HG03342 (cell line): Measurements from ENCODE around the gene SLX9.

Source experiments
- ATAC-seq: cut with Tn5 transposase; IDR thresholded peaks from one replicate; pipeline ENCODE4 v1.9.1; 2021; ENCODE audit warnings: mild to moderate bottlenecking, moderate library complexity; ENCODE audit not compliant: unreplicated experiment

The SLX9 gene

DNA sequence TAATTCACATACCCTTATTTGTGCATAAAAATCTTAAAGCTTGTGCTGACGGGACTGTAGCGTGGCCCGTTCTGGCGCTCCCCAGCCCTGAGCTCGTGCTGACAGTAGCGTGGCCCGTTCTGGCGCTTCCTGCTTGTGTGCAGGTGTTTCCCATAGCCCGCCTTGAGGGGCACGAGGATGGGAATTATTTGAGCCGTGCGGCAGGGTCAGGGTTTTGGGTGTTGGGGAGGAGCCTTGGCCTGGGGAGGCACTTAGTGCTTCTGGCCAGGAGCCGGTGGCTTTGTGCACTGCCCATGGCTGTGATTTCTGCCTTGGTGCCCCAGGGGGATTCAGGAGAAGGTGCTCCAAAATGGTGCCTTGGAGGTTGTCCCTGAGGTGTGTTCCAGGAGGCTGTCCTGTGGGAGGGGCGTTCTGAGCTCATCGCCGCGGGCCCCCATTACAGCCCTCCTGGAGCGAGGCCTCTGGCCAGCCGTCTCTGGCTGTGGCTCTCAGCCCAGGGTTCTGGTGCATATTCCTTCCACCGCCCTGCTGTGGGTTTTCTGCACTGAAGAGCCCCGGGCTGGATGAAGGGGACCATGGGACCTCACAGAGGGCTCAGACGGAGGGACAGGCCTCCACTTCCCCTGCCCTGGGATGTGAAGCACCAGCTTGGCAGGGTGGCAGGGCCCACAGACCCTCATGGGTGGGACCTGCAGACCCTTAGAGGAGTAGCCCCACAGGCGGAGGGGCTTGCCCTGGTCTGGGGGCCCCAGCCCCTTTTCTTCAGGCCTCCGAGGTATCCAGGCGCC, 6.6 kb downstream of the SLX9 start:
- no peak for ATAC-seq

DNA sequence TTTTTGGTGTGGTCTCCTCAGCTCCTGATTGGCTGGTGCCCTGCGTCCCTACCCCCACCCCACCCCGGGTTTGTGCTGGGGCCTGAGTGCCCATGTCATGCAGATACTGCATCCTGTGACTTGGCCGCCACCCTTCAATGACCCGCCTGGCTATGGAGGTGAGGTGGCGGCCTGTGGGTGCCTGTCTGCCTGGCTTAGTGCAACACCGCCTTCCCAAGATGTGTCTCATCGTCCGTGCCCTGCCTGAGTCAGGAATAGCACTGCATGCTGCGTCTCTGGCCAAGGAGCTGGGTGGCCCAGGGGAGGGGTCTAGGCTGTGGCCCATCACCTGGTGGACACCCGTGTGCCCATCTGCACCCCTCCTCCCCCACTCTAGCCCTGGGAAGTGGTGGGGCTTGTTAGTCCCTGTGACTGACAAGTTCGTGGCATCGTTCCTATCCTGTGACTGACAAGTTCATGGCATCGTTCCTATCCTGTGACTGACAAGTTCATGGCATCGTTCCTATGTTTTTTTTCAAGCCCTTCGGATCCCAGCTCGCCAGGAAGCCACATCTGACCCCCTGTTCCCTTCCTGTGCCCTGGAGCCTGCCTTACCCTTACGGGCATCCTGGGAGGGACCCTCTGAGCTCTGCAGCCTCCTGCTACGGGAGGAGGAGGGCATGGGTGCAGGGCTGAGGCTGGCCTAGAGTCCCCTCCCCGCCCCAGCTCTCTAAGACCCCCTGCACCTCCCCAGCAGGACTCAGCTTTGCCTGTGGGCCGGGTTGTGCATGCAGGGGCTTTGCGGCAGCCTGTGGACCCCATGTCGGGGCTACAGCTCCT, 7.5 kb downstream of the SLX9 start:
- ATAC-seq: no peak

DNA sequence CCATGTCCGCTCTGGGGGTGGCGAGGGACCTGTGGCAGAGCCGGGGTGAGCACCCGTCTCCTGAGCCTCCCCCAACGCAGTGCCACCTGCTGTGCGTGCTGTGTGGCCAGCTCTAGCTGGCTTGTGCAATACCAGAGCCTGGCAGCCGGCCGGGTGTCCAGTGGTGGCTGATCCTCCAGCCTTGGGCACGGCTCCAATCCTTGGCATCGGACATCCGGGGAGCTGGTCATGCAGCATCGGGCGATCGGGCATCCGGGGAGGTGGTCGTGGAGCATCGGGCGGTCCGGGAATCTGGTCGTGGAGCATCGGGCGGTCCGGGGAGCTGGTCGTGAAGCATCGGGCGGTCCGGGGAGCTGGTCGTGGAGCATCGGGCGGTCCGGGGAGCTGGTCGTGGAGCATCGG, 8.1 kb downstream of the SLX9 start:
- ATAC-seq: no peak

DNA sequence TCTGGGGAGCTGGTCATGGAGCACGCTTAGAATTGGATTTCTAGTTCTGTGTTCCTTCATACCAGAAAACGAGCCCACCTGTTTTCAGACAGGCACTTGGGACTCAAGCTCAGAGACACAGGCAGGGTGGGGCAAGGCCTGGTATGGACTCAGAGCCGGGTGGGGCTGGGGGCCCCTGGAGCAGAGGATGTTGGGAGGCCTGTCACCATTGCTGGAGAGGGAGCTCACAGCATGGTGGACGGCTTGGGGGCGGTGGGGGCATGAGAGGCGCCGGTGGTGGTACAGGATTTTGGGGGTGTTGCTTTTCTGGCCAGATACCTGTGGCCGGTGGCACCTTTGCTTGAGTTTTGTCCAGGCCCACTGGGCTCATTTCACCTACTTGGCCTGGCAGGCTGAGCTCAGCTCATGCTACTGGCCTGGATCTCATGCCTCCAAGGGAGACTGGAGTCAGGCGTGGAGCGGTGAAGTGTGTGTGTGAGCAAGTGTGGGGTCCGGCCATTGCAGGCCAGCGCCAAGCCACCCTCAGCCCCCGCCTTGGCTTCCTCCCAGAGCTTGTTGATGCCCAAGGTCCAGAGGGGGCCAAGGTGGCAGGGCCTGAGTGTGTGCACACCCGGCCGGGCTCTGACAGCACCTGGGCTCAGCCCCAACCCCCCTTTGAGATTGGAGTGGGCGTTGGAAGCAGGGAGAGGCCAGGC, 8.7 kb downstream of the SLX9 start:
- no peak for ATAC-seq

DNA sequence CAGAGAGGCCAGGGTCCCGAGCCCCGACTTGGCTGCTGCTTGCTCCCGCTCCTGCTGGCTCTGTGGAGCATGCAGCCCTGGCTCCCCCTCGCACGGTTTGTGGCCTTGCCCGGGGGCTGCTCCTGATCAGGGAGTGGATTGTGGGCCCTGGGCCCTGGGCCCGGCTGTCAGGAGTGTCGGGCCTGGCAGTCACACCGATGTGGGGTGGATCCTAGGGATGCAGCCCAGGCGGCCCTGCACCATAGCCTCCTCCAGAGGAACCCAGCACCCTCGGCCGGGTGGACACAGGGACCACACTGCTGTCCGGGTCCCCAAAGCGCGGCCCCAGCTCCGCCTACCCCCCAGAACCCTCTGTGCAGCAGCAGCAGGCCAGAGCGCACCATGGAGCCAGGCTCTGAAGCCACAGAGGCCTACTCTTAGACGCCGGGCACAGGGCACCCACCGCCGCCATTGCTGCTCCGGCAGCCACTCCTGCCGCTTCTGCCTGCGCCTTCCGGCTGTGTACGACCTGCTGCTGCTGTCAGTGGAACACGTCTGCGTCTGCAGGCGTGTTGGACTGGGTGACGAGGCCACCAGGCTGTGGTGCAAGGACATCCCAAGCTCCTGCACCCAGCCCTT, 9.4 kb downstream of the SLX9 start:
- ATAC-seq: no peak

DNA sequence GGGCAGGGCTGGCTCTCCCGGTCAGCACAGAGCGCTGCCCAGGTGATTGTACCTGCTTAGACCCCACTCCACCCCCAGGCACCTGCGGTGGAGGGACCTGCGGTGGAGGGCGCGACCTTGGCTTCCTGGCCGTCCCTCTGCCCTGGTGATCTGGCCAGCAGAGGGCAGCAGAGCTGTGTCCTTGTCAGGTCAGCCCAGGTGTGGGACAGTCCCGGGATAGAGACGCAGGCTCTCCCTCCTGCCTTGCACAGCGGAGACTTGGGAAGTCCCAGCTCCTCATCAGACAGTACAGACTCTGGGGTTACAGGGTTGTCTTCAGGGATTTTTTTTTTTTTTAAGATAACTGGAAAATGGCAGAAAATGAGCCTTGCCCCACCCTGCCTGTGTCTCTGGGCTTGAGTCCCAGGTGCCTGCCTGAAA, 10.0 kb downstream of the SLX9 start:
- ATAC-seq: peak; percentile 47

DNA sequence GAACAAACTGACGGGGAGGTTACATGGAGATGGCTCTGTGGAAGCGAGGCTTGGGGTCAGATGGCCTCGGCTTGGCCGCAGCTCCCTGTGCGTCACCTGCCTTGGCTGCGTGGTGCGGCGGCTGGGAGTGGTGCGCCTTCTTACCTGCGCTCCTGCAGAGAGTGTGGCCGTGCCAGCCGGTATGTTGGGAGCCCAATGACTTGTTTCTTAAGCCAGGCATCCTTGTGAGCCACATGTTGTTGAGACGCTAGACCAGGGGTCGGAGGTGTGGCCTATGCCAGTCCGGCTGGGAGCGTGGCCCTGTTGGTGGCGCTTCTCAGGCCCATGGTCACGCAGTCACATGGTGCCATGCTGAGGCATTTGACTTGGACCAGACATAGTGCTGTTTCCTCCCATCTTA, 10.5 kb downstream of the SLX9 start:
- ATAC-seq: no peak

DNA sequence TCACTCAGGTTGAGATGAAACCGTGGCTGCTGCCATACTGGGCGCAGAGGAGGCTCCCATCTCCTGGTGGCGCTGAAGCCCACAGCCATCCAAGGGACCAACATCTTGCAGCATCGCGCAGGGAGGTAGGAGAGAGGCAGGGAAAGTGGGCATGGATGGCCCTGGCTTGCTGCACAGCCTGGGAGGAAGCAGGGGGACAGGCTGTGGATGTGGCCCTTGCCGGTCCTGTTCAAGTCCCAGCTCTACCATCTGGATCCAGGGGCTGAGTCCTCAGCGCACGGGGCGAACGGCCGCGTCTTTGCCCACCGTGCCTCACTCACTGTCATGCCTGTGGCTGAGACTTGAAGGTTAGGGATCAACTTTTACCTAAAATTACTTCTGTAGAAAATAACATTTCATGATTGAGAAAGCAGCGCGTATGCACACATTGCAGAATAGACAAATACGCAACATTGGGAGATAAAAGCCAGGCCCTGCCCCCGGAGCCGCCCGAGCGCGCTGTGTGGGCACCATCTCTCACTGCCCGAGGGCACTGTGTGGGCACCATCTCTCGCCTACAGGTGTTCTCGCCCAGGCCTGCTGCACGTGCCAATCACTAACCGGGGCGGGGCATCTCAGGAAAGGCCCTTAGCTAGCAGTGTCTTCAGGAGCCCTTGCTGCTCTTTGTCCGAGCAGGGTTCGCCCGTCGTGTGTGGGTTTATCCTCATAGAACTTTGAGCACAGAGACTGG, 11.5 kb downstream of the SLX9 start:
- no peak for ATAC-seq

DNA sequence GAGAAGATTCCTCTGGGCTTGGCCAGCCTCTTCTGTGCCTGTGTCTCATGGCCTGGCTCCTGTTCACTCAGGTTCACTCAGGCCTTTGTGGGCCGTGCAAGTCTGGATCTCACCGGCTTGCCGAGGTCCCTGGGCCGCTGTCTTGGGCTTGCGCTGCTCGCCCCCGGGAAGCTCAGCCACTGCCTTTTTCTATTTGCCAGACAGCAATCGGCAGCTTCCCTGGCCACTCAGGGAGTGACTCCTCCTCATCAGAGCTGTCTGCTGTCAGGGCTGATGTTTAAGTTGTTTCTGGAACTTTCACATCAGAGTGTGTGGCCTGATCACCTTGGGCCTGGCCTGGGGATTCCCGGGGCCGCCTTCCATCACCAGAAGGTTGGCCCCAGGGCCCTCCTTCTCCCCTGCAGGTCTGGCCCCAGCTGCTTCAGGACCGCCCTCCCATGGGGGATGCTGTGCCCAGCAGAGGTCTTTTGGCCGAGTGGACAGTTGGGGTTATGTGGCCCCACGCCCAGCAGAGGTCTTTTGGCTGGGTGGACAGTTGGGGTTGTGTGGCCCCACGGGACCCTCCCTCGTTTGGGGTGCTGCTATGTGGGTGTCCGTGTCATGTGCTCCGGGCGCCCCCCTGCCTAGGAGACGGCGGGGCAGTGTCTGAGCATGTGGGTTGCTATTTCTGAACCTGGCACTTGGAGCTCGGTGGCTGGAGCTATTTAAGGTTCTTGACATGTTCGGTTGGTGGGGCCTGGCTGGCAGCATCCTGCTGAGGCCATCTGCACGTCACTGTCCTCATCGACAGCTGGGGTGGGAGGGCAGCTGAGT, 12.5 kb downstream of the SLX9 start:
- no peak for ATAC-seq

DNA sequence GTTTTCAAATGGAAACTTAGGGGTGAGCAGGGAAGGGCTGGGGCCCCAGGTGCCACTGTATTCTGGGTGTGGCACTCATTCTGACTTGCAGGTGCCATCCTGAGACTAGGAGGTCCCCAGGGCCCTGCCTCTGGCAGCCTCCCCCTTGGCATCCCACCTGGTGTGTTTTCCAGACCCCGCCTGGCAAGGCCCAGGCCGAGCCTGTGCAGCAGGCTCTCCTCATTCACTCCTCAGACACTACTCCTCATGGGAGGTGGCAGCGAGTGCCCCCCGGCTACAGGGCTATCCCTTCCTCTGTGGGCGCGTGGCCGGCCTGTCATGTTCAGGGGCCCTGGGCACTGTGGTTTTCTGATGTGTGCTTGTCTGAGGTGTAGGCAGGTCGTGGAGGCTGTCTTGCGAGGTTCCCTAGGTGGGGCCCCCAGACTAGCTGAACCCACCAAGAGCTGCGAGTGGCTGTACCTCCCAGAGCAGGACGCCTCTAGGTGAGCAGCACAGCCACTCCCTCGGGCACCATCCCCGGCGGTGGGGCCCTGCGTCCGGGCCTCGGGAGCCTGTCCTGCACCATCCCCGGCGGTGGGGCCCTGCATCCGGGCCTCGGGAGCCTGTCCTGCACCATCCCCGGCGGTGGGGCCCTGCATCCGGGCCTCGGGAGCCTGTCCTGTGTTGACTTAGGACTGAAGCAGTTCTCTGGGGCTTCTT, 13.2 kb downstream of the SLX9 start:
- ATAC-seq: no peak

DNA sequence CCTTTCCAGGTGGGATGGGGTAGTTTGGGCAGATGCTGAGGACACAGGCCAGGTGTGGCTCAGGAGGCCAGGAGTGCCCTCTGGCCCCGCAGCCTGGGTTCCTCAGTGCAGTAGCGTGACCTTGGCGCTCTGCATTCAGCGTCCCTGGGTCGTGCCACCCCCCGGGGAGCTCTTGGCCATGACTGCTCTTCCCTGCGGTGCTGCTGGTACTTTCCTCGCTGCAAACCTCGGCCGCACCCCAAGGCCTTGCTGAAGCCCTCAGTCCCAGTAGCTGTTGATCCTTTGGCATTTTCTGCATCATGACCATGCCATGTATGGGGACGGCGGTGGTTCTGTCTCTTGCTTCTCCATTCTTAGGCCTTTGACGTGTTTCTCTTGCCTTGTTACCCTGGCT, 13.8 kb downstream of the SLX9 start:
- ATAC-seq: no peak

DNA sequence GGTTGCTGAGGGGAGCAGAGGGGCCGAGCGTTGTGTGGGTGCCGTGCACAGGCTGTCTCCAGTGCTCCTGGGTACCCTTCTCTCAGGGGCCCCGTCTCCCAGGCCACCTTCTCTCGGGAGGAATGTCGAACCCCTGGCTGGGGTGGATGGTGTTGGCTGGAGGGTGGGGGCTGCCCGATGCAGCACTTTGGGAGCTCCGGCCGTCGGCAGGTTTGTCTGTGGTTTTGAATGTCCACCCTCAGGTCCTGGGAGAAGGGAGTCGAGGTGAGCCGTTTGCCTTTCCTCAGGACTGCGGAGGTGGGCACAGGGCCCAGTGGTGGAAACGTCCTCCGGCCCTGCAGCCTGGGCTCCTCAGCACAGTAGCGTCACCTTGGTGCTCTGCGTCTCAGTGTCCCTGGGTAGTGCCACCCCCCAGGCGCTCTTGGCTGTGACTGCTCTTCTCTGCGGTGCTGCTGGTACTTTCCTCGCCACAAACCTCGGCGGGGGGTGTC, 14.5 kb downstream of the SLX9 start:
- no peak for ATAC-seq

DNA sequence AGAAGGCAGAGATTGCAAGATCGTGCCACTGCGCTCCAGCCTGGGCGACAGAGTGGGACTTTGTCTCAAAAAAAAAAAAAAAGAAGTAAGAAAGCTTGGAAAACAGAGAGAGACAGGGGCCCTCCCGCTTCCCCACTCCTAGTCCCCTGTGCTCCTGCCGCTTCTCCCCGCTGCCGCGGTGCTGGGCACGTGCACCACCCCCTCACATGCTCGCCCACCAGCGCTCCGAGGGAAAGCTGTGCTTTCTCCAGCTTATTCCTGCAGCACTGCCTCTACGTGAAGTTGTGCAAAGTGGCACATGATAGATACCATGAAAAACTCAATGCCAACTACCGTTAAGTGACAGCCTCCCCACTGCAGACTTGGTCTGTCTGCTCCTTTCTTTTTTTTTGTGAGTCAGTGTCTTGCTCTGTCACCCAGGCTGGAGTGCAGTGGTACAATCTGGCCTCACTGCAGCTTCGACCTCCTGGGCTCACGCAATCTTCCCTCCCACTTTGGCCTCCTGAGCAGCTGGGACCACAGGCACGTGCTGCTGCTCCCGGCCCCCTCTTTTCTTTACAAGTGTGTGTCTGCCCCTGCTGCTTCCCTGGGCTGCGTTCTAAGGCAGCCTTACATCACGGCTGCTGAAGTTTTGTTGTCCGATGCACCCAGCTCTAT, 15.4 kb downstream of the SLX9 start:
- ATAC-seq: no peak

DNA sequence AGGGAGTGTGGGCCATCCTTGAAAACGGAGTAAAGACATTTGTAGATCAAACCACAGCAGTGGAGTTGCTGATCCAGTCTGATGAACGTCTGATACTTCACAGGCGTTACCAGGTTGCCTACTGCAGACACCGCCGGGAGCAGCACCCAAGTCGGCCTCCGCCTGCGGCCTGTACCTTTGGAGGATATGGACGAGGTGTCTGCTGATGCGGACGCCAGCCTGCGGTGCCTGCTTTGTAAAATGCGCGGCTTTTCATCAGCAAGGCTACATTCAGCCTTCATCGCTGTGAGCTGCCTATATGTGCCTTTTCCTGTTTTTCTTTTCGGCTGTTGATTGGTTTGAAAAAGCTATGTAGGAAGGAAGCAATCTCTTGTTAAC, 16.0 kb downstream of the SLX9 start:
- no peak for ATAC-seq

DNA sequence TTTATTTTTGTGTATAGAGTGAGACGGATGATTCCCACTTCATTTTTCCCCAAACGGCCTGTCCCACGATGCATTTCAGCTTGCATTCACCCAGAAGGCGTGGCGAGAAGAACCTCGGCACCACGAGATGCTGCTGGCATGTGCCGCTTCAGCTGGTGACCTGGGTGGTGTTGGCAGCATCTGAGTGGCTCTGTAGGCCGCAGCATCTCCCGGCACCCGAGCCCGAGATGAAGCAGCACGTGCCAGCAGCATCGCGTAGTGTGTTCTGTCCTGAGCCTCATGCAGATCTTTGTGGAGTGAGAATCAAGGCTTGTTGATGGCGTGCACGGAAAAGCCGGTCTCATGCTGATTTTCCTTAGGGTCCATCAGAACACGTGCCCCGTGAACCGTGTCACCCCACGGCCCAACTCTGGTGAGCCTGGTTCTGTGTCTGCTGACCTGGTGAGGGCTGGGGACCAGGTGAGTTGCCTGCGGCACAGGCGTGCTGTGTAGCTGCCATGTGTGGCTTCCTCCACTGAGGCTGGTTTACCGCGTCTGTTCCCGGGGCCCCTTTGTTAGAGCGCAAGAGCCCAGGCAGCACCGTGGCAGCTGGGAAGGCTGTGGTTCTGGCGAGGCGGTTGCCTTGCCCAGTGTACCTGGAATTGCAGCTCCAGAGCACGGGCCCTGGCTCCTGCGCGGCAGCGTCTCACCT, 16.7 kb downstream of the SLX9 start:
- ATAC-seq: no peak

DNA sequence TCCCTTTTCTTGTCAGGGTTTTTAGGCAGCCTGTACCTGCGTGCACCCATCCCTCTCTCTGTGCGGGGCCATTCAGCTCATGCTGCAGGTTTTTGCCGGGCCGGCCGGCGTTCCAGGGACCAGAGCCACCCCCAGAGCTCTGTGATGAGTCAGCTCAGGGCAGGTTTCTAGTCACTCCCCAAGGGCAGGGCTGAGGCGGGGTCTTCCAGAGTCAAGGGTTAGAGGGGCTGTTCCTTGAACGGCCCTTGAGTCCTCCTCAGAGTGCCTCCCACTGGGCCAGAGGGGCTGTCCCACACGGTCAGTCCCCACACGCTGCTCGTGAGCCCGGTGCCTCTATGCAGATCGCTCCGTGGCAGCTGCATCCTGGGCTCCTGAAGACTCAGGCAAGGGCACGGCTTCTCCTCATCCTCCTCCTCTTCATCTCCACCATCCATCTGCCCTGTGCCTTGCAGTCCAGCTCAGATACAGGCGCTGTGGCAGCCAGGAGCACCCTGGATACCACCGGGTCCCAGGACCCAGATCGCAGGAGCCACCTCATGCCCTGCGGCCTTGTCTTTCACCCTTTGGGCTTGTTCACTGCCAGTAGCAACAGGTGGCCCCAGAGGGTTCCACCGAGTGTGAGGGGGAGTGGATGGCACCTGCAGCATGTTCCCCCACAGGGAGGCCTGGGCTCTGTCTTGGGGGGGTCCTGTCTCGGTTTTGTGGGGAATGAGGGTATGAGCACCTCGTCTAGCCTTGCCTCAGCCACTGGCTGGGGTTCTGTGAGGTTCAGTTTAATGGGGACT, 17.4 kb downstream of the SLX9 start:
- no peak for ATAC-seq

DNA sequence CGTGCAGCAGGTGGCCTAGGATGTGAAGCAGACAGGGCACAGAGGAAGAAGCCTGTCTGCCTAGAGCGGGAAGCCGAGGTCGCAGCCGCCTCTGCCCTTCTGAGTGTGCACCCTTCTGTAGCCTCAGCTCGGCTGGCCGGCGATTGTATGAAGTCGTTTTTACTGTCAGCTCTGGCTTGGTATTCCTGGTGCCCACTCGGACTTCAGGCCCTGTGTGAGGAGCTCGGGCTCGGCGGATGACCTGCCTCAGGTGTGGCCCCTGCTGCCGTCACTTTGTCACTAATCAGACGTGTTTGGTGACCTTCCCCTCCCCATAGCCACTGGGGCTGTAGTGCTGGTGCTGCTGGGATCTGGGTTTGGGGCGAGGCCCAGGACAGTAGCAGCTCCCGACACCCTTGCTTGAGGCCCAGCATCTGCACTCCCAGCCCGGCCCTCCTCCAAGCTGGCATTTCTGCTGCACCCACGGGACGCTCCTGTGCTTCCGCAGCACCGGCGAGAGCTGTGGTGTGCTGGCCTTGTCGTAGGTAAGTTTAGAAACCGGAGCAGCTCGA, 18.1 kb downstream of the SLX9 start:
- no peak for ATAC-seq
